GM21528 (cell line): ENCODE results near the gene CD2.

ENCODE experiments used
- ATAC-seq: cut with Tn5 transposase; IDR thresholded peaks from one replicate; pipeline ENCODE4 v1.9.1; 2021; ENCODE audit warnings: mild to moderate bottlenecking, moderate library complexity; ENCODE audit not compliant: unreplicated experiment, low FRiP score

Gene CD2

DNA sequence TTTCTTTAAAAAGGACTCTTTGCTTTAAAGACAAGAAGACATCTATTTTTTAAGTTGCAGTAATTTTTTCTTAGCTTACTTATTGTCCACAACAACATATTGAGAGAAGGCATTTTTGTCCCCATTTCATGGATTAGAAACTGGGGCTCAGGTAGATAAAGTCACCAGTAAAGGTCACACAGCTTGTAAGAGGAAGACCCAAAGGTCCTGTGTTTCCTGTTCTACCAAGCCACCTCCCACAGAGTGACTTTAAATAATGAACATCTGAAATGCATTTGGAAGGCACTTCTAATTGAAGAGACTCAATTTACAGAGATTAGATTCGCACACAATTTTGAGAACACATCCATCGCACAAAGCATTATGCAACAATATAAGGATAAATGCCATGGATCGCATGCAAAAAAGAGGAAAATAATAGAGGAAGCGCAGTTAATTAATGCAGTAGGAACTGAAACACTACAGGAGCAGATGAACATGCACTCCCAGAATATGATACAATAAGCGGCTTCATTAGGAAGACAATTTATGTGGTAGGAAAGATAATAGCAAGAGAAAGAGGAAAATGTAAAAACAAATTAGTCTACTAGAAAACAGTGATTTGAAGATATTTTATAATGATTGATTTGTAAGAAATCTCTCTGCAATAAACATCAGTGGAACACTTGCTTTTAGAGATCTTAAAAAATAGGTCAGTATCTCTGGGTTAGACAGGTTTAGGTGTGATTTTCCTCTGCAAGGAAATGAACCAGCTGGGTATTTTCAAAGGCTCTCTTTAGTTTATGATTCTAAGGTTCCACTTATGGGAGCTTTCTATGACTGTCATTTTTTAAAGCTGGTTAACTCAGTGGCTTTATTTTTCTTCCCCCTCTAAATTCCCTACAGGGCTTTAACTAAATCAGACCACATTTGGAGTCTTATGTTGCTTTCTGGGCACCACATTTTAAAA, 27.1 kb upstream of the CD2 start:
- no peak for ATAC-seq

DNA sequence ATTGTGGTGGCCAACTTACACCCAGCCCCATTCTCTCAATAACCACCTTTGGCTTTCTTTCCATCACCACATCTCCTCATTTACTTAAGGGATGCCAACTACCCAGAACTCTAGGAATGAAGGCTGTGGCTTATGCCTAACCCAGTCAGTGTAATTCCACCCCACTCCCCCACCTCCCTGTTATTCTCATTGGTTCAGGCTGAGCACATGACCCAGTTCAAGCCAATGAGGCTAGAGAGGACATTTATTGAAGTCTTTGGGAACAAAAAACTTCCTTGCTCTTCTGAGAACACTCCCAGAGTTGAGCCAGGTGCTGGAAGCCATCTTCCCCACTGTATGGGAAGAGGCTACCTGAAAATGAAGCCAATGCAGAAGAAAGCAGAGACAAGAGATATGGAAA, 22.8 kb upstream of the CD2 start:
- no peak for ATAC-seq

DNA sequence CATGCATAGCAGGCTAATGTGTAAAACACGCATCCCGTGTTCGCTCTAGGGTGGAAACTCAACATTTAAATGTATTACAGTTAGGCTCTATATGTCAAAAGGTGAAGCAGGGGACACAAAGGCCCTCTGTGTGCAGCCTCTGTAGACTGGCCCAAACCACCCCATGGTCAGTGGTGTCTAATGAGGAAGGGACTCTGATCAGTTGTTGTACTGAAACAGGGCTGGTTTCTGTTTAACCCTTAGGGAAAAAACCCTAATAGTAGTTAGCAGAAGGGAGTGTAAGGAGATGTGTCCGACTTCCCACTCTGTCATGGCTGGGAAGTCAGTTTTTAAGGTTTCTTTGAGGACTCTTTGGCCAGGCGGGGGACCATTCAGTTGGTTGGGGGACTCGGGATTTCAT, 21.5 kb upstream of the CD2 start:
- no peak for ATAC-seq

DNA sequence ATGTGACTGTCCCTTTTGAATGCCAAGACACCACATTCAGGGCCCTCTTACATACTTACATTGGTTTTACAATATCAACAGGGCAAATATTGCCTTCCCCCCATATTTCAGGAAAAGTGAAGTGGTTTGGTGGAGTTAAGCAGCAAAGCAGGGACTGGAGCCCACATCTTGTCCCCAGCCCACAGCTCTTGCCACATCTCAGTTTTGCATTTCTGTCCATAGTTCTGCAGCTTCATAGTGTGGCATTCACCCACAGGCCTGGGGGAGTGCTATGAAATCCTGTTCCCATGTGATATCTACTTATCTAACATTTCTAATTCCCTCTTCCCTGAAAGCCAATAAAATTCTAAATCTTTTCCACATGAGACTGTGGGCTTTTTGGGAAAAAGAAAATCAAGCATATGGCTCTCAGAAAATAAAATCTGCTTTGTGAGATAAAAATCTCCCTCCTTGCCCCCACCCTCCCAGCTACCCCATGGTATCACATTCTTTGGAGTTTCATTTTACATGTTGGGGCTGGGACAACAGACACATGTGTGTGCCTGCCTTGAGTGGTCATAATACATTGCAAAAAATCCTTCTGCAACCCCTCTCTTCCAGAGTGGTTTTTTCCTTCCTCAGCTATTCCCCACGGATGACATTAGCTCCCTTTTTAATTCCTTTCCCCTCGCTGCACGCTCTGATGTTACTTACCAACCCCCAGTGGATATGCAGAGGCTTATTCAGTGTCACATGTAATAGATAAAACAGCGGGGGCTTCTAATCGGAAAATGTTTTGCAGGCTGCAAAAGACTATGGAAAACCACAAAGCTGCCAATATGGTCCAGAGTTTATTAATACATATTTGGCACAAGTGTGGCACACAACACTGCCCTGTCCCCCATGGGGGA, 20.5 kb upstream of the CD2 start:
- ATAC-seq = no peak

DNA sequence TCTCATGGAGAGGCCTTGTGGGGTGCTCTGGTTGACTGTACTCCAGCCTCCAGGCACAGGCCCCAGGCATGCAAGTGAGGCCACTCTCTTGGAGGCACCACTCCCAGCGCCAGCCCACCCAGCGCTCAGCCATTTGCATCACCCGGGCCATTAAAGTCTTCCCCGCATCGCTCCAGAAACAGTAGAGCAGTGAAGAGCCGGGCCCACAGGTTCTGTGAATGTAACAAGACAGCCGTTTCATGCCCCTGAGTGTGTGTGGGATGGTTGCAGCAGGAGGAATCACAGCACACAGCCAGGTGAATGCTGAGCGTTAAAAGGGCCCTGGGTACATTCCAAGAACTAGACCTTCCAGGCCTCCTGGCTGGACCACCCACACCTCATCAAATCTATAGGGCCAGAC, 19.0 kb upstream of the CD2 start:
- no peak for ATAC-seq

DNA sequence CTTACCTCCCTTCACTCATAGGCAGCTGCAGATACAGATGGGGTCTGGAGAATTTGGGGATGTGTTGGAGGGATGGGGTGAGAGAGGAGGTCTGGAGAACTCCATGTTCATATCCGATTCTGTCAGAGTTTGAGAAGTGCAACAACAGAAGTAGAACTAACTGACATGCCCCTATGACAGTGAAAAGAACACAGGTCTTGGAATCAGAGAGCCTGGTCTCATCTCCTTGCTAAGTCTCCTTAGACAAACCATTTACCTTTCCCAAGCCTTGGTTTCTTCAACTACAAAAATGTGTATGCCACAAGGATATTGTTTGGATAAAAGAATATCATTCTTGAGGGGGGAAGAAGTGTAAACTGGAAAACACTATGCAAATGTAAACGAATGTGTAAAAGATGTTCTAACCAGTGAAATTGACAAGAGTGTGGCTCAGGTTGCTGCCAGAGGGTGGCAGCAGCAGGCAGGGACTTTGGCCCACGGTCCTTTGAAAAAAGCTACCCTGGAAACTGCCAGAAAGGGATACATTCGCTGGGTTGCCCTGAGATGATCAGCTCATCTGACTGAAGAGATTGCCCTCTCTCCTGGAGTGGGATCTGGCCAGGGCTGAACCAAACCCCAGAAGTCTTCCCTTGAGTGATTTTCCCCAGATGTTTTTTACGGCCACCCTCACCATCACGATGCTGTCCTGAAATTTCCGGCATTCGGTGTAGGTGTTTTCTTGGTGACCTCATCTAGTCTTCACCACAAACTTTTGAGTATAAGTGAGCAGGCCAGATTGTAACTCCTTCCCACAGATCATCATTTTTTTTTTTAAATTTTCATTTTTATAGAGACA, 17.0 kb upstream of the CD2 start:
- ATAC-seq = peak; percentile 51

DNA sequence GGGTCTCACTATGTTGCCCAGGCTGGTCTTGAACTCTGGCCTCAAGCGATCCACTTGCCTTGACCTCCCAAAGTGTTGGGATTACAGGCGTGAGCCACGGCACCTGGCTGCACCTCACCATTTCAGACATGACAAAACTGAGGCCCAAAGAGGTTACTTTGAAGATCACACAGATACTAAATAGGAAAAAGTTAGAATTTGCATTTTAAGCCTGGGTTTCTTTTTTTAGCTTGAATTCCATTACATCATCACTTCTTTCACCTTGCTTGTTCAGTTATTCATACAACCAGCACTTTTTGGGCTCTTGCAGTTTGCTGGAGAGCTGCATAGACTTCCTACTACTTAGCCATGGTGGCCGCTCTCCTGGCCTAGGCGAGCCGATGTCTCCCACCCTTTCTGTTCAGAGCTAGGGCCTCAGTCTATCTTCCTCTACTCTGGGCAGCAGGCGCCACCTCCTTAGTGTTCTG, 16.3 kb upstream of the CD2 start:
- peak; percentile 17 for ATAC-seq

DNA sequence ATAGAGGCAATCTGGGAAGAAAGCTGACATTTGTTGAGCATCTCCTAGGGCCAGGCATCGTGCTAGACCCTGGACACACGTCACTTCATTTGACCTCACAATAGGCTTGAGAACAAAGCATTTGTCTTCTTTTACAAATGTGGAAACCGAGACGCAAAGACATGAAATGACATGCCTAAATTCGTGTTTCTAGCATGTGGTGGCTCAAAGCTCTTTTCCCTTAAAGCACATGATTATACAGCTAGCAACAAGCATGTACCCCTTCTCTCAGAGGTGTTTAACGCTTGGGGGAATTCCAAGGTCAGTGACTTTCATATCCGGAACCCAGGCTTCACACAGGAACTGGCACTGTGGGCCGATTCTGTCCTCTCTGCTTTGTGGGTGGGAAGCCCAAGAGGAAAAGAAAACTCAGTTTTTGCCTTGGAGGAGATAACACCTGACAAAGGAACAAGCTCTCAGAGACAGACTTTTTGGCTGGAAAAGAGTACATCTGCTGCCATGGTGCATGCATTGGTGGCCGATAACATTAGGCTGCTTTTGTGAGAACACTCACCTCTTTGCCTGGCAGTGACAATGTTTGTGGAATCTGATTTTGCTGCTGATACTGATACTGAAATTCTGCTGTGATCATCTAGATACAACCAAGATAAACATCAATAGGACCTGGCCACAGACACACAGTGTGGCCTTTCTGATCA, 15.4 kb upstream of the CD2 start:
- ATAC-seq = peak; percentile 64

DNA sequence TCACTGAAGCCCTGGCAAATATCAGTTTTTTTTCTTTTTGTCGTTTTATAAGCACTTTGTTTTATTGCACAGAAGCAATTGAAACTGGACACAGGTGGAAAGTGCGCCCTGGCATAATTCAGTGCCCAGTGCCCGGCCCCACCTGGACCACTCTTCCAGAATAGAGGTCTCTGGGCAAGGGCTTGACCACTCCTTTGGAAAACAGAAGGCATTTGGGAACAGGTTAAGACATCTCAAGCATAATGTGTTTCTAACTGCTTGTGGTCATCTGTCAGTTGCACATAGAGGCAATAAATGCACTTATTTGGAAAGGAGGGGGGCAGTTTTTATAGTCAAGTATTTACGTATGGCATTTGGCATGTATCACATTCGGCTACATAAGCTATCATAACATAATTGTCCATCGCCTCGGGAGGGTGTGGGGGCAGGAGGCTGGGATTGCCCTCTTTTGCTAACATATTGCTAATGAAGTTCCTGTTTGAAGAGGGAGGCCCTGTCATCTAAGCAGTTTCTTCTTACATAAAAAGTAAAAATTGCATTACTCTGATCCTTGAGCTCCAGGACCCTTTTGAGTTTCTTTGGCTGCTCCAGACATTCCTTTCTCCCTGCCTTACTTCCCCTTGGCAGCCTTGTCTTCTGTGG, 14.7 kb upstream of the CD2 start:
- no peak for ATAC-seq

DNA sequence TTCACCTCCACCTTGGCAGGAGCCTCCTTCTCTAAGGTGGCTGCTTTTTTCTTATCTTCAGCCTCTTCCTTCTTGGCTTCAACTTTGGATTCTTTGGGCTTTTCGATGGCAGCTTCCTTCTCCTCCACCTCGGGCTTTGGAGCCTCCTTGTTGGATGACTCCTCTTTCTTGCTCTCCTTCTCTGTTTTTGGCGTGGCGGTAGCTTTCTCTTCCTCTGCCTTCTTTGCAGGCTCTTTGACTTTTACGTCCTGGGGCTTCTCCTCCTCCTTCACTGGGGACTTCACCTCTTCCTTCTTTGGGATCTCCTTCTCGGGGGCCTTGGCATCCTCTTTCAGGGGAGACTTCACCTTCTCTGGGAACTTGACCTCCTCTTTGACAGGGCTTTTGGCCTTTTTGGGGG, 13.9 kb upstream of the CD2 start:
- ATAC-seq = no peak

DNA sequence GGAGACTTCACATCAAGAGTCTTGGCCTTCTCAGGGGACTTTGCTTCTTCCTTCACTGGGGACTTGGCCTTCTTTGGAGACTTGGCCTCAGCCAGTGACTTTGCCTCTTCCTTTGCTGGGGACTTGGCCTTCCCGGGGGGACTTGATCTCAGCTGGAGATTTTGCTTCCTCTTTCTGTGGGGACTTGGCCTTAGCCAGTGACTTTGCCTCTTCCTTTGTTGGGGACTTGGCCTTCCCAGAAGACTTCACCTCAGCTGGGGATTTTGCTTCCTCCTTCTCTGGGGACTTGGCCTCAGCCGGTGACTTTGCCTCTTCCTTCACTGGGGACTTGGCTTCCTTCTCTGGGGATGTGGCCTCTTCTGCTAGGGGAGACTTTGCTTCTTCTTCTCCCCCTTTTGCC, 13.5 kb upstream of the CD2 start:
- no peak for ATAC-seq

DNA sequence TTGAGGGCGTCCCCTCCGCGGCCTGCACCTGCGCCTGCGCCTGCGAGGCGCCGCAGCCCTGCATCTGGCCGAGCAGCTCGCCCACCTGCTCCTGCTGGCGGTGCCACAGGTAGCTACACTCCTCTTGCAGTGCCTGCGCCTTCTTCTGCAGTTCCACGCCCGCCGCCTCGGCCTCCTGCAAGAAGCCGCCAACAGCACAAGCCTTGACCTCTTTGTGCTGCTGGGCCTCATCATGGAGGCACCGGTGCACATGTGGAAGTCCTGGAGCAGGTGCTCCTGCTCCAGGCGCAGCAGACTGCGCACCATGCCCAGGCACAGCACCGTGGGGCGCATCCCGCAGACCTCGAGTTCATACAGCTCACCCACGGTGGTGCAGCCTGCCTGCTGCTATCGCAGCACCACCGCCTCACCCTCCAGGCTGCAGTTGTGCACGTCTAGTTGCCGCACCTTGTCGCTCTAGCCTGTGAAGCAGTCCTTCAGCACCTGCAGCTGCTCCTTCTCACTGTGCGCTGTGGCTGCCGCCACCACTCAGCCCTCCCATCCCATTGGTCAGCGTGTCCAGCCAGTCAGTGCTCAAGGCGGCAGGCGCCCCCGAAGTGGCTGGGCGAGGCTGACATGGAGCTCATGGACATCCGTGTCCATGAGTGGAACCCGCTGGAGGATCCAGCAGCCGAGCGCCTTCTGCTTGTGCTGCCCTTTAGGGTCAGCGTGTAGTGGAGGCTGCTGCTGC, 12.2 kb upstream of the CD2 start:
- ATAC-seq = no peak

DNA sequence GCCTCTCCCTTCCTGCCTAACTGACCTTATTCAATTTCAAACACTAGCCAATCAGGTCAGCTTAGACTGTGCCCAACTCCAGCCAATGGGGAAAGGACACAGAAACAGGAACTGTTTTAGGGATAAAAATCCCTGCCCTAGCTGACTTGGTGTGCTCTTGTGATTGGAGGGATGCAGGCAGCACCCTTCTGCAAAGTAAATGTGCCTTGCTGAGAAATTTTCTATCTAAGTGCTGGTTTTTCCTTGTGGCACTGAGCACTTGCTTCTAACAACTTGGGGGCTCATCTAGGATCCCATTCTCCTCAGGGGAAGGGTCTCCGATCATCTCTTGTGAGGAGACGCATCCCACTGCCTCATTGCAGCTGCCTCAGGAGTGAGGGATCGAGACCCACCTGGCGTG, 10.7 kb upstream of the CD2 start:
- no peak for ATAC-seq

DNA sequence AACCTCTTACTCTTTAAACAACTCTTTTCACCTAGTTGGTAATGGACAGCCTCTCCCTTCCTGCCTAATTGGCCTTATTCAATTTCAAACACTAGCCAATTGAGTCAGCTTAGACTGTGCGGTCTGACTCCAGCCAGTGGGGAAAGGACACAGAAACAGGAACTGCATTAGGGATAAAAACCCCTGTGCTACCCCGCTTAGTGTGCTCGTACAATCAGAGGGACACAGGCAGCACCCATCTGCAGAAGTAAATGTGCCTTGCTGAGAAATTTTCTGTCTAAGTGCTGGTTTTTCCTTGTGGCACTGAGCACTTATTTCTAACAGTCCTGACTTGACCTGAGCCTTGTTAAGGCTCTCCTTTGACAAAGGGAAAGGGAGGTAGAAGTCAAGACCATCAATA, 6.0 kb upstream of the CD2 start:
- ATAC-seq = no peak

DNA sequence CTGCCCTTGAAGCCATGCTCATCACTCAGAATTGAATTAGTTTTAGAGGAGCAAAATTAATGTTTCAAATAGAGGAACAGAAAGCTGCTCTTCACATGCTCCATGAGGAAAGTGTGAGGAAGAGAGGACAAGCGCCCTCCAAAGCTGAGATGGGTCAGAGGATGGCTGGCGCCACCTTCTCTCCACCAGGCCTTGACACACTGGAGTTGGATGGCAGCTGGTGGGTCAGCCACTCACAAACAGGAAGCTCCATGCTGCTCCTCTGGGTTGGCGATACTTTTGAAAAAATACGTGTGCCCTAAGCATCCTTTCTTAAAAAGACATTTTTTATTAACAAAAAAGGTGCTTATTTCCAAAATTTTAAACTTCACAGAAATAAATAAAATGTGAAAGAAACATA, 3.1 kb upstream of the CD2 start:
- ATAC-seq = no peak

DNA sequence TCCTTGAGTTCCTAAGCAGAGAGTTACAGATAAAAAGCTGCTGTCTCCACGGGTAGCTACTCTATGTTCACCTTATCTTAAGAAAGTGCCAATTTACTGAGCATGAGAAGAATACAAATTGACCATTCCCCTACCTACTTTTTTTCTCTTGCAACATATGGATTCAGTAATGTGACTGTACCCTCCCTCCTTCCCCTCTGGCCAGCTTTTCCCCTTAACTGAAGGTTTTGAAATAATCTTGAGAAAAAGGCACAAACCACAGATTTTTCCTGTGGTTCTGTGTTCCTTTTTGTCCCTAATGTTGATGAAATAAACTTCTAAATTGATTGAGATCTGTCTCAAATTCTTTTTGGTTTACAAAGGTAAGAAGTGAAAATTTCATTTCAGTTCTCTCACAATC, 2.6 kb upstream of the CD2 start:
- ATAC-seq = no peak

DNA sequence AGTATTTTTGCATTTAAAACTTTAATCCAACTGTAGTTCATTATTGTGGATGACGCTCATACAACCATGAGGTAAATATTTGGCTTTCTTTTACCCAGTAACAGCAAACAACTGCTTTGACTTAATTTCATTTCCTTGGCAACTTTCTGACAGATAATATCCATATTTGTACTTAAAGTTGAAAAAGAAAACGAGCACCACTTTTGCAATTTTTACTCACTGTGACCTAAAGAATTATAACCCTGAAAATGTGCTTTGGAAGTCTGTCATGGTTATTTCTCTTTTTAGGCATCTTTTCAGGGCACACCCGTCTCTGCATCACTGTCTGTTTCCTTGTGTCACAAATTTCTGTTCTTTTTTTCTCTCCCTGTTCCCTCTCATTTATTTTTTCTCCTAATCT, 918 bp upstream of the CD2 start:
- no peak for ATAC-seq

DNA sequence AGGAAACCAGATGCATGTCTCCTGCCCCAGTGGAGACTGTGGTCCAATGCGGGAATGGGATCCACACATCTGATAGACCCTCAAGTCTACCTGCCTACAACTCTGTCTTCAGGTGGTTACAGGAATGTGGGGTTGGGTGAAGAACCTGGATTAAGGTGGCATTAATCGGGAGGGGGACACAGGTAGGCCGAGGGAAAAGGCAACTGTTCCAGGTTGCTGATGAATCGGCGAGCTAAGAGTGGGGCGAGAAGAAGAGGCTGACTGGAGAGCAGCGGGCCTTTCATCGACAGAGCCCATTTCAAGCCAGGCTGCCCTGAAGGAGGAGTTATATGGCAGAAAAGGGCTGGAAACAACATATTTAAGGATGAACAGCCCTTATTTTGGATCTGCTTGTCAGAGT, 836 bp downstream of the CD2 start:
- no peak for ATAC-seq

DNA sequence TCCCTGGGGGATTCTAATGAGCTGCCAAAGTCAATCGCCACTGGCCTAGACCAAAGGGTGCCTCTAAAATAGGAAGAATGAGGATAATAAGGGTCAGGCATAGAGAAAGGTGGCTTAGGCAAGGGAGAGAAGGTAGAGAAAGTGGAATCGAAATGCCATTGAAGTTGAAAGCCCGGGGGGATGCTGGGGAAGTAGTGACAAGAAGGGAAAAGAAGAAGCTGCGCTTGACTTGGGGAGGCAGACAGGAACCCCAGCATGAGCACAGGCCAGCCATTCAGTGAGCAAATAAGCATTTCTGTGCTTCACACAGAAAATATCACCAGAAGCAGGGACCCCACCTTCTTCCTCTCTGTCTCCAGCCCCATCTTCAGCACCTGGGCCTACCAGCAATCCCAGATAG, 1.5 kb downstream of the CD2 start:
- ATAC-seq = no peak
